HPDE6-E6E7 (cell line): Measurements from ENCODE around the gene DDA1.
"Not testable (repeated sequence)": the region's sequence is repeated elsewhere in the genome, so short reads cannot be mapped to it uniquely, and the experiment has no call there.

Experiments
- DNase-seq: peaks from one replicate; pipeline ENCODE4 v3.0.0; 2011; ENCODE audit warnings: missing footprints; ENCODE audit errors: extremely low spot score

Gene DDA1

GRCh38 chr19:17286752-17287151 is 22.6 kb upstream of the DDA1 start:
- no peak for DNase-seq

- DNase-seq = no peak
Observed at GRCh38 chr19:17289489-17289888, 19.9 kb upstream of the DDA1 start.

- peak; percentile 97 for DNase-seq
Observed at GRCh38 chr19:17292301-17293074, 16.9 kb upstream of the DDA1 start.

- DNase-seq = no peak
Observed at GRCh38 chr19:17293605-17294004, 15.8 kb upstream of the DDA1 start.

- DNase-seq = no peak
Observed at GRCh38 chr19:17294051-17294891, 15.1 kb upstream of the DDA1 start.

GRCh38 chr19:17295551-17295950 is 13.8 kb upstream of the DDA1 start:
- DNase-seq = not testable (repeated sequence)

GRCh38 chr19:17296273-17296672 is 13.1 kb upstream of the DDA1 start:
- DNase-seq = peak; percentile 76

GRCh38 chr19:17296976-17297375 is 12.4 kb upstream of the DDA1 start:
- DNase-seq = no peak

GRCh38 chr19:17300992-17301619 is 8.3 kb upstream of the DDA1 start:
- DNase-seq = no peak

- DNase-seq = no peak
Observed at GRCh38 chr19:17302391-17303166, 6.8 kb upstream of the DDA1 start.

- DNase-seq = peak; percentile 89
Observed at GRCh38 chr19:17303167-17303939, 6.0 kb upstream of the DDA1 start, which contains the start of gene ABHD8. Gene ABHD8, minus strand, starts transcription at chr19:17303425. Its CDS starts 1,809 bp downstream, at chr19:17301616.

- DNase-seq = no peak
Observed at GRCh38 chr19:17303940-17304267, 5.5 kb upstream of the DDA1 start.

- DNase-seq = no peak
Observed at GRCh38 chr19:17304386-17305215, 4.8 kb upstream of the DDA1 start.

GRCh38 chr19:17305216-17305516 is 4.2 kb upstream of the DDA1 start:
- DNase-seq = no peak

- peak; percentile 86 for DNase-seq
Observed at GRCh38 chr19:17305517-17306284, 3.7 kb upstream of the DDA1 start, which contains the start of gene MRPL34. Gene MRPL34, plus strand, starts transcription at chr19:17305872. Its CDS starts 21 bp downstream, at chr19:17305893.

- DNase-seq = no peak
Observed at GRCh38 chr19:17306285-17306714, 3.1 kb upstream of the DDA1 start.

- no peak for DNase-seq
Observed at GRCh38 chr19:17307876-17308377, 1.4 kb upstream of the DDA1 start.

- DNase-seq = no peak
Observed at GRCh38 chr19:17309965-17310461, 650 bp downstream of the DDA1 start.
